ENCODE measurements around the gene DCP1B.
"Not testable (repeated sequence)": the region's sequence is repeated elsewhere in the genome, so short reads cannot be mapped to it uniquely, and the experiment has no call there.

Gene DCP1B

DNA sequence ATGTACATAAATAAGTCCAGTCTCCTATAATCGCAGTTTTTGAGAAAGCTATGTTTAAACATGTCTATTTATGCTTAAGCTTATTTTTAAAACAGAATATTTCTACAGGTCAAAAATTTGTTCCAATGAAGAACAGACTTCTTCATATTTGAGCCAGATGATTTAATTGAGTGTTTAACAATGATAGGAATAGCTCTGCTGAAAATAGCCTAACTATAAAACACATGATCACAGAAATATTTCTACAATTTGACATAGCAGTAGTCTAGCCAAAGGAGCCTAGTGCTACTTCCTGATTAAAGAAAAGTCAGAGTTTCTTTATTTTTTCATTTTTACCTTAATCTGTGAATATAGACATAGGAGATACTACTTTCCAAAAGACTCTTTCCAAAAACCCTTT is 29.4 kb downstream of the DCP1B start:
- no peak for DNase-seq (ENCODE audit: low spot score)

- DNase-seq (ENCODE audit: low spot score): no peak
Measured at GRCh38 chr12:1972856-1973317, 31.4 kb downstream of the DCP1B start.

GRCh38 chr12:1972260-1972659 is 32.0 kb downstream of the DCP1B start:
- no peak for DNase-seq (ENCODE audit: low spot score)

DNA sequence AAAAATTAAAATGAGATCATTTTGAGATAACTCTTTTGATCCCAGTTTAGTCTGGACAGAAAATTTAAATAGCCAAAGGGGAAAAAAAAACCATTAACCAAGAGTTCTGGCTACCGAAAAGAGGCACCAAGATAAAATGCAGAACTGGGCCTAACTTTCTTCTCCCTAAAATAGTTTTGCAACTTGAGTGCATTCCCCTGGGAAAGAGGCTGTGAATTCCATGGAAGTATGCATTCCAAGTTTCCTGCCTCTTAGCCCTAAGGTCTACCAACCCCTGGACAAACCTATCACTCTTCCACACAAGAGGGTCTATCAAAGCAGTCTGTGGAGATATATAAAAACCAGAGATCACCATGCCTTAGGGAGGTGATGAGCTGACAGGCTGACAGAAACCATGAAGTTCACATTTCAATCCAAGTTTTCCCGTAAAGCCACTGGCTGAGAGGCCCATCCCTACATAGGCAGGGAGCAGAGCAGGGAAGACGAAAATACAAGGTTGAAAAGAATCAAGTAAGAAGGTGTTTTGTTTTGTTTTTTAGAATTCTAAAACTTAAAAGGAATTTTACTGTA is 33.8 kb downstream of the DCP1B start:
- no peak for DNase-seq (ENCODE audit: low spot score)

DNA sequence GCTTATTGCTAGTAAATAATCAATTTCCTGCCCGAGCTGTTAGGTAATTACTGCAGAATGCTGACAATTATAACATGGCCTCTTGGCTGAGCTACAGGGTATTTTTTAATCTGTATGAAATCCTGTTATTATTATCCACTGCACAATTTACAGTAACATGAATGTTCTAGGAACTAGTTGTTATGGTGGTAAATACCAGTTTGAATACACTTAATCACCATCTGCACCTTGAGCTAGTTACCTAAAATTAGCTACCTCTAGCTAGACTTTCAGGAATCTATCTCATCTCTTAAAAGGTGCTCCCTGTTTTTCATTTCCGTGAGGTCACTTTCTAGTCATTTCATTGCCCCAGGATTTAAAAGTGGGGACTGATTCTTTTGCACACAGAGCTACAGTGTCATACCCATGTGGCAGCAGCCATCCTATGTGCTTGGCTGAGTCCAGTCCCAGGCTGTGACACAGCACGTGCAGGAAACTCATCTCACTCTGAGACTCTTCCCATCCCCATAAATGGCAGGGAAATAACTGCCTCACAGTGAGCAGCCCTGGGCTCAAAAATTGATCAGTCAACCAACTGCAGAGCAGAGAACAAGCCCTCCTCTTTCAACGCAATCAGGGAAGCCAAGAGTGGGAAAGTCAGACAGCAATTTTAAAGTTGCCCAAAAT is 37.6 kb downstream of the DCP1B start:
- DNase-seq (ENCODE audit: low spot score): no peak

DNA sequence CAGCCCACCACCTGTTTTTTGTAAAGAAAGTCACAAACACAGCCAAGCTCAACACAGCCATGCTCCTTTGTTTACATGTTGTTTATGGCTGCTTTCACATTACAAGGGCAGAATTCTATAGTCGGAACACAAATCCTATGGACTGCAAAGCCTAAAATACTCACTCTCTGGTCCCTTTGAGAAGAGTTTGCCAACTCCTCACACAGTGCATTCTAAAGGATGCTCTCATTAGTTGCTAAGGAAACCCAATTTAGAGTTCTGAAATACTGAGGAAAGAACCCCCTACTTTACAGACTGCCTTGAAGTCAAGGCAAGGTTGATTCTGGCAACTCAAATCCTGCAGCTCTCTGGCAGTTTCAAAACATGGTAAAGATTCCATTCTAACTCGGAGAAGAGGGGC is 38.3 kb downstream of the DCP1B start:
- DNase-seq (ENCODE audit: low spot score): no peak

DNA sequence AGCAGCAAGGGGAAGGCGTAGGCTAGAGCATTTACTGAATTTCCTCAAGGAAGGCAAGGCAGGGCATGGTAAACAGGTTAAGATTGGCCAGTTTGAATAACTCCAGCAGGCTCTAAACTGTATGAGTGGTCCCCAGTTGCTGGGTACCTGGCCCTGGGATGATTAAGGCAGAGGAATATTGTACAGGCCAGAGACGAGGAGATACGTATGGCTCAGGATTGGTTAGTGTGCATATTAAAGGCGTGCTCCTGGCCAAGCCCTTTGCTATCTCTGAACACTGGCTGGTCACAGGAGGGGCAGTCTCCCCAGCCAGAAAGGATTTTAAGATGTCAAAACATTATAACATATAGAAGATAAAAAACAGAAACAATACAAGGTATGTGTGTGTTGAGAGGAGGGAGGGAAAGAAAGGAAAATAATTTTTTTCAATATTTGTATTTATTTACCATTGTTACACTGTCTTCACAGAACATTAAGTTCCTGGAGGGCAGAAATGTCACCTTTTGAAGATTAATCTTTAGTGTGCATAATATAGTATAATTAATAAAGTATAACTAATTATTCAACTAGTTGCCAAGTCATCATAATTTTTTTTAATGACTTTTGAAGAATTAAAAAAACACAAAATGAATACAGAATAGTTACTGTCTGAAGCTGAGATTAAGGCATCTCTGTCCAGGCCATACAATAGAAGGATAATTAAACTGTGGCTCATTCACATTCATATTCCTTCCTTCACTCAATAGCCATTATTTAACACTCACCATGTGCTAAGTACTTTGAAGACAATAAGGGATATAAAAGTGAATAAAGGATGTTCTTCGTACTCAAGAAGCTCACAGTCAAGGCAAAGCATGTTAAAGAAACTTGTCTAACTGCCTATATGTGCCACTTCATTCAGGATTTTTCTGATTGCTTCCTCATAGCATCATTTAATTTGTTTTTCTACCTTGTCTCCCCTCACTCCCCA is 41.9 kb downstream of the DCP1B start:
- DNase-seq (ENCODE audit: low spot score): peak; percentile 72

GRCh38 chr12:1956716-1957115 is 47.5 kb downstream of the DCP1B start:
- no peak for DNase-seq (ENCODE audit: low spot score)

- no peak for DNase-seq (ENCODE audit: low spot score)
Measured at GRCh38 chr12:1949771-1950470, 54.3 kb downstream of the DCP1B start.

- no peak for DNase-seq (ENCODE audit: low spot score)
Measured at GRCh38 chr12:1948883-1949282, 55.4 kb downstream of the DCP1B start.

DNA sequence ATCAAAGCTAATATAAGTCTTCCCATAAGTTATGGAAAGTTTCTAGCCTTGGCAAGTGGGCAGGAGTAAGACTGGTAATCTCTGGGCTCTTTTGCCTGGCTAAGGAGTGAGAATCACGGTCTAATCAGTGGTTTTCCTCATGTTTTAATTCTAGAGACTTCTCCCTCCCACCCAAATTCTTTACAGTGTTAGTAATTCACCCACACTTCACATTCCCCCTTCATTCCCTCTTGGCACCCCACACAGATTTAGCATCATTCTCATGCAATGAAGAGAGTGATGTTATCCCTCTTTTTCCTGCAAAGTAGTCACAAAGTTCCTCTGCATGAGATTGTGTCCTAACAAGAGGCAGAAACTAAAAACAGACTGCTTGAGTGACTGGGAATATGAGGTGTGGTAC is 57.2 kb downstream of the DCP1B start:
- DNase-seq (ENCODE audit: low spot score): no peak

DNA sequence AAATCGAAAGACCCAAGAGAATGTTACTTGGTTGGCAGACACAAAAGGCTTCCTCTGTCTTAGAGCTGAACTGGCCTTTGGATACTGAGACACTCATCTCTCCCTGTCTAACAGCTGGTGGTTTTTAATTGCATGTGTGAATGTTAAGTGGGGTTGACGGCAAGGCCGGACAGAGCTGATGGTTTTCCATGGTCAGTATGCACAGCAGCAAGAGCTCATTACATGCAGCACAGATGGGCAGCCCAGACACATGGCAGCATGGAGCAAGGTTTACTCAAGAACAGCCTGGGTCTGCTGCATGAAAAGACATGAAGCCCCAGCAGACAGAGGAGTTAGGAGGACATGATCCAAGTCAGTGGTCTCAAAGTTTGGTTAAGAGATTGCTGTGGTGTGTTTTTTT is 58.0 kb downstream of the DCP1B start:
- DNase-seq (ENCODE audit: low spot score): no peak

GRCh38 chr12:1945502-1945901 is 58.8 kb downstream of the DCP1B start:
- DNase-seq (ENCODE audit: low spot score): not testable (repeated sequence)

DNA sequence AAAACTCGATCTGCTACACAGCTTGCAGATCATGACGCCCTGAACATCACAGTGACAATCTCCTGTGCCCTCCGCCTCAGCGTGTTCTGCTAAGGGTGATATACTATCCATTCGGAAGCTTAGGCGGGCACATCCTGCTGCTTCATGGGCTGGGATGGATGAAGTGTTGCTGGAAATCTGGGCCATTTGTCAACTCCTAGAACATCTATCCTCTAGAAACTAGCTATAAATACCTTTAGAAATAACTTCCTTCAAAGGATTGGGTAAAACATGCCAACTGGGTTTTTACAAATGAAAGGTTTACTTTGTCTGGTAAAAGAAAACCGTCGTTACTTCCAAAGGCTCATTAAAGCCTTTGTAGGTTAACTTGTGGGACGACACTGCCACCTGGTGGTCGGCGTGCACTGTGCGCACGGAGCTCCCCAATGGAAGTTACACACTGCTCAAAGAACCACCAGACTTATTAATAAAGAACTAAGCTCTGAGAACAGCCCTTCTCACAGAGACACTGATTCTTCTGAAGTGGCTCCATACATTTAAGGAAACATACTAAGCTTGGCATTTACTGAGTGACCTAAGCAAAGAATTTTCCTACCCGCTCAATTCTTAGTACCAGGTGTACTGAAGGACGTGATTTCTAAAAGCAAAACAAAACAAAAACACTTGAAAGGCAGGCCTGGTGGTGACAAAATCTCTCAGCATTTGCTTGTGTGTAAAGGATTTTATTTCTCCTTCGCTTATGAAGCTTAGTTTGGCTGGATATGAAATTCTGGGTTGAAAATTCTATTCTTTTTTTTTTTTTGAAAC is 64.3 kb downstream of the DCP1B start:
- peak; percentile 93 for DNase-seq (ENCODE audit: low spot score)

DNA sequence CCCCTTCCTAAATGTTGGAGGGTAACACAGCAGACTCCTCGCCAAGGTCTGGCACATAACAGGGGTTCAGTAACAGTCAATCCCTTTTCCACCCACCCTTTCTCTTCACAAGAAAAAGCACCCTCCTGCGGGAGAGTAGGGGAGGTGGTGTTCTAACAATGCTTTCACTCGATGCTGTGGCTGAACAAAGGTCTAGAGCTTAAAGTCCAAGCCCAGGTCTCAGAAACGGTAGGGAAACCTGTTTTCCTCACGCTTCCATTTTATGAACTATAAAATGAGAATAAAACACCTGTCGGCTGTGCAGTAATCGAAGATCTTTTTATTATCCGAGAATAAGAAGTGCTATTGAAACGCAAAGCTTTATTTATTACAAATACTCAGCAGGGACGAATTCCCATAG is 64.9 kb downstream of the DCP1B start:
- no peak for DNase-seq (ENCODE audit: low spot score)

GRCh38 chr12:1937481-1938224 is 66.6 kb downstream of the DCP1B start:
- no peak for DNase-seq (ENCODE audit: low spot score)

- DNase-seq (ENCODE audit: low spot score): peak; percentile 50
Measured at GRCh38 chr12:1936406-1937320, 67.6 kb downstream of the DCP1B start.

GRCh38 chr12:1935700-1936378 is 68.4 kb downstream of the DCP1B start:
- no peak for DNase-seq (ENCODE audit: low spot score)

GRCh38 chr12:1935242-1935641 is 69.0 kb downstream of the DCP1B start:
- no peak for DNase-seq (ENCODE audit: low spot score)
